Activated T-cell treated with anti-CD3 and anti-CD28 coated beads, Interleukin-2, amount 50 U/mL, for 24 hours (primary cell): ENCODE results near the gene RECK.

Experiments used
- DNase-seq: peaks from one replicate; pipeline ENCODE4 v3.0.0-alpha.2; 2020
- H3K27ac Mint-ChIP-seq: 2 replicates; pipeline ENCODE4 v1.8.0; 2020; ENCODE audit warnings: mild to moderate bottlenecking, mixed read lengths
- H3K27me3 Mint-ChIP-seq: 2 replicates; pipeline ENCODE4 v1.8.0; 2020; ENCODE audit warnings: mixed read lengths
- H3K36me3 Mint-ChIP-seq: 2 replicates; pipeline ENCODE4 v1.8.0; 2020; ENCODE audit warnings: low read depth, mixed read lengths
- H3K4me1 Mint-ChIP-seq: 2 replicates; pipeline ENCODE4 v1.8.0; 2020; ENCODE audit warnings: low read depth, mixed read lengths
- H3K4me3 Mint-ChIP-seq: 2 replicates; pipeline ENCODE4 v1.8.0; 2020; ENCODE audit warnings: mild to moderate bottlenecking, moderate library complexity, mixed read lengths
- H3K9me3 Mint-ChIP-seq: 2 replicates; pipeline ENCODE4 v1.8.0; 2020; ENCODE audit warnings: mixed read lengths

Gene RECK

DNA sequence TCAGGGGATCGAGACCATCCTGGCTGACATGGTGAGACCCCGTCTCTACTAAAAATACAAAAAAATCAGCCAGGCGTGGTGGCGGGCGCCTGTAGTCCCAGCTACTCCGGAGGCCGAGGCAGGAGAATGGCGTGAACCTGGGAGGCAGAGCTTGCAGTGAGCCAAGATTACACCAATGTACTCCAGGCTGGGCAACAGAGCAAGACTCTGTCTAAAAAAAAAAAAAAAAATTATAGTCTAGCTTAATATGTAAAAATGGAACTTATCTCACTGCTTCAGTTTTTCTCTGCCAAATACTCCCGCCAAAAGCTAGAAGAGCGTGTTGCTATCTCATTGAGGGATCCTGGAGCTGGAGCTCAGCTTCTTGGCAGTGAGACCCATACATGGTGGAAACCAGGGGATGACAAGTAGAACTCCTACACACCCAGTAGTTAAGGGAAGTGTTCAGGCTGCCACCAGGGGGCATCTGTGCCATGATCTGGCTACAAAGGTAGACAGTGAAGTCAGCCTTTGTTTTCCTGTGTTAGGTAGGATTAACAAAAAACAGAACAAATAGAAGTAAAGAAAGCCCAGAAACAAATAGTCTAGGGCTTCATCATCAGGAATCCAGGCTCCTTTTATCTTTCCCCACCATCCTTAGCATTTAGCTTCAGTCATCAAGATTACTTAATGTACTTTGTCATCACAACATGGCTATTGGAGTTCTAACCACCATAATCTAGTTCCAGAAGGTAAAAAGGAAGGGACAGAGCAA, 66.2 kb downstream of the RECK start:
- H3K9me3 Mint-ChIP-seq = no peaks in the 10 kb centered on the region
- peak overlapping the region; percentile 4 for H3K27ac Mint-ChIP-seq
- H3K4me1 Mint-ChIP-seq = peaks cover 8% of the 10 kb centered on the region
- no peaks in the 10 kb centered on the region for H3K27me3 Mint-ChIP-seq
- DNase-seq = peak; percentile 88
- no peak overlapping the region for H3K4me3 Mint-ChIP-seq
- no peaks in the 10 kb centered on the region for H3K36me3 Mint-ChIP-seq

DNA sequence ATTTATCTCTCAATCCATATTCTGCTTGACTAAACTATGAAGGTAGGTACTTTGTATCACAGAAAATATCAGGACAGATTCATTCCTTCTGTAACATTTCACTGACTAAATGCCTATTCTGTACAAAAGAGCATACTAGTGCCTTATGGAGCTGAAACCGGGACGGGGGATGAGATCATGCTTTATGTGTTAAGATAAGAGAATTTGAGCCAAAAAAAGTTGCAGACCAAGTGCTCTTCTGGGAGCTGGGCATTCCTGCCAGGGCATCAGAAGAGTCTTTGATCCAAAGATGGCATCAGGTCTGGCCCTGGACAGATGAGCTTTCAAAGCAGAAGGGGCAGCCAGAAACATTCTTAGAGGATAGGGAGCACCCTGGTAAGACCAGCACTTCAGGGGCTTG, 72.4 kb downstream of the RECK start:
- Mint-ChIP-seq H3K27ac (no peak overlapping the region), H3K4me1 (peaks cover 8% of the 10 kb centered on the region), H3K9me3 (no peaks in the 10 kb centered on the region), H3K4me3 (no peak overlapping the region), H3K36me3 (peaks cover 3% of the 10 kb centered on the region), H3K27me3 (no peaks in the 10 kb centered on the region)
- no peak for DNase-seq

DNA sequence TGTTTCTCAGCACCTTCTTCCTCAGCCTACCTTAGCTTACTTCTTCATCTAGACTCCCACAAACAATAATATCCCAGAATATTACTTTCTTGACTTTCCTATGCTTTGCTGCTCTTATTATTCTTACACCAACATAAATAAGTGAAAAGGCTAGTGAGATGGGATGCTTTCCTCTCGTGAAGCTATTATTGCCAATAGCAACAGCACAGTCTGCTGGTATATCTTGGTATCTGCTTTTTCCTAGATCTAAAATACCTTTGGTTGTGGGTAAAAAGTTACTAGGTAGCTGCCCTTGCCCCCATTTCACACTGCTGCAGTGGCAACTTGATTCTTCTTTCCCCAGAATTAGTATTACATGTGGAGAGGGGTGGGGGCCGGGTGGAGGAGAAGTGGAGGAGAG, 73.7 kb downstream of the RECK start:
- H3K9me3 Mint-ChIP-seq = no peaks in the 10 kb centered on the region
- no peak for DNase-seq
- H3K36me3 Mint-ChIP-seq = peaks cover 3% of the 10 kb centered on the region
- no peak overlapping the region for H3K4me3 Mint-ChIP-seq
- no peaks in the 10 kb centered on the region for H3K27me3 Mint-ChIP-seq
- no peak overlapping the region for H3K27ac Mint-ChIP-seq
- peaks cover 8% of the 10 kb centered on the region for H3K4me1 Mint-ChIP-seq

DNA sequence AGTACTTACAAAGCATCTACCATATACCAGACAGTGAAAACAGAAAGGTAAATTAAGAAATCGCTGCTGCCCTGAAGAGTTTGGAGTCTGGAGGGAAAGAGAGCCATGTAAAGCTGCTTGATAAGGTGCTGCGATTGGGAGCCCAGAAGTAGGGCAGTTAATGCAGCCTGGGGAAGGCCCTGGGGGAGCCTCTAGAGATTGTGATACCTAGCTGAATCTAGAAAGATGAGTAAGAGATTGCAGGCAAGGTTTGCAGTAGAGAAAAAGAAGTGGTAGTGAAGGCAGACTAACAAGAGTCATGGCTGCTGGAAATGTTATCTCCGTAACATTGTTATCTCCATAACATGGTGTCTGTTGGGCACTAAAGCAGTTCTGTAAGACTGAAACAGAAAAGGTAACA, 75.8 kb downstream of the RECK start:
- no peak for DNase-seq
- Mint-ChIP-seq H3K27ac (no peak overlapping the region), H3K4me1 (peaks cover 8% of the 10 kb centered on the region), H3K9me3 (no peaks in the 10 kb centered on the region), H3K4me3 (no peak overlapping the region), H3K36me3 (peaks cover 7% of the 10 kb centered on the region), H3K27me3 (no peaks in the 10 kb centered on the region)

DNA sequence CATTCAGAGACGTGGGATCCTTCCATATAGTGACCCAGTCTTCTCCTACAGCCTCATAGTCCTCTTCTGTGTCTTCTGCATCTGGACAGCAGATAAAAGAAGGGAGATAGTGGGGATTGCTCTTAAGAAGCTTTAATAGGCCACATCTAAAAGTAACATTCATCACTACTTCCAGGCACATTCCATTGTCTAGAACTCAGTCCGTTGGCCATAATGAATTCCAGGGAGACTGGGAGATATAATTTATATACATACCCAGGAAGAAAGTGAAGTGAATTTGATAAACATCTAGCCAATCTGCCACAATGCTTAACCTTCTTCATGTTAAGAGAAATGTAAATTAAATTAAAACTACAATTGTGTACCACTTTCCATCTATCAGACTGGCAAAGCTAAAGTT, 77.3 kb downstream of the RECK start:
- Mint-ChIP-seq H3K36me3 (peaks cover 10% of the 10 kb centered on the region), H3K4me1 (peaks cover 1% of the 10 kb centered on the region), H3K4me3 (no peak overlapping the region), H3K9me3 (no peaks in the 10 kb centered on the region), H3K27me3 (no peaks in the 10 kb centered on the region), H3K27ac (no peak overlapping the region)
- no peak for DNase-seq

DNA sequence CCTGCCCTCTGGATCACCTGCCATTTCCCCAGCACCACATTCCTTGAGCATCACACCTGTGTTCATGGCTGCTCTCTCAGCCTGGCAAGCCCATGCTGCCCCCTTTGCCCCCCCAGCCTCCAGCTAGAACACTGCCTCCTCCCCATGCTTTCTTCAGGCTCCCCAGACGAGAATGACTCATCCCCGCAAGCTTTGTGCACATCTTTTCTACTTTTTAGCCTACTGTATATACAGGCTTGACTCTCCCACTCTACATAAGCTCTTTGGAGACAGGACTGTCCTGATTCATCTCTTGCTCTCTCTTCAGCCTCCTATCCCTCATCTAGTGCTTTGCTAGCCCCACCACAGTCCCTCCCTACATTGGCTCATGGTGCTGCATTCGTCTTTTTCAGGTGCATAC, 79.9 kb downstream of the RECK start:
- Mint-ChIP-seq H3K9me3 (no peaks in the 10 kb centered on the region), H3K4me1 (peaks cover 1% of the 10 kb centered on the region), H3K4me3 (no peak overlapping the region), H3K36me3 (peaks cover 7% of the 10 kb centered on the region), H3K27ac (no peak overlapping the region), H3K27me3 (no peaks in the 10 kb centered on the region)
- DNase-seq = no peak

DNA sequence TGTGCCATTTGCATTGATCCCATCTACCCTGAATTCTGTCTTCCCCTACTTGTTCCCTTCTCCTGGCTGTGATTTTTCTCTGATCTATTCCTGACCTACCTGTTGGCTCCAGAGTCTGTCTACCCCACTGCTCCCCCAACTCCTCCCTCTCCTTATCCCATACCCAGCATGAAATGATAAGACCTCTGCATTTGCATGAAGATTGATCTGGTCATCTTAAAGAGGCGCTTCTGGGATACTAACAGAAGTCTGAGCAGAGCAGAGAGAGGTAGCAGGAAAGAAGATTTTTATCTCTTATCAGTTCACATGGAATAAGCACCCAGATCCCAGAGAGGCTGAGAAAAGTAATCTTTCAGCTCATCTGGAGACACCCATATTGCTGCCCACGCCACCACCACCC, 81.5 kb downstream of the RECK start:
- H3K4me3 Mint-ChIP-seq = no peak overlapping the region
- H3K27ac Mint-ChIP-seq = no peak overlapping the region
- H3K36me3 Mint-ChIP-seq = peaks cover 10% of the 10 kb centered on the region
- no peak for DNase-seq
- H3K27me3 Mint-ChIP-seq = no peaks in the 10 kb centered on the region
- no peaks in the 10 kb centered on the region for H3K4me1 Mint-ChIP-seq
- H3K9me3 Mint-ChIP-seq = no peaks in the 10 kb centered on the region

DNA sequence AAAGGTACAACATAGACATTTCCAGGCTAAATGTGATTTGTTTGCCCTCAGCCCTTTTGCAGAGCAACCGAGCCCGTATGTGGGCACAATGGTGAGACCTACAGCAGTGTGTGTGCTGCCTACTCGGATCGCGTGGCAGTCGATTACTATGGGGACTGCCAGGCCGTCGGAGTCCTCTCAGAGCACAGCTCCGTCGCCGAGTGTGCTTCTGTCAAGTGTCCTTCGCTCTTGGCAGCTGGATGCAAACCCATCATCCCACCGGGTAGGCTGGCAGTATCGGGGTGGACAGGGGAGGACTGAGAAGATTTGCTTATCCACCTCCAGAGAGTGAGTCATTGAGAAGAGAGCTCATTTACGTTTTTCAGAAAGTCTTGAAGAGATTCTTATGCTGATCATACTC, 82.0 kb downstream of the RECK start:
- Mint-ChIP-seq H3K27ac (no peak overlapping the region), H3K9me3 (no peaks in the 10 kb centered on the region), H3K36me3 (peaks cover 10% of the 10 kb centered on the region), H3K4me1 (no peaks in the 10 kb centered on the region), H3K27me3 (no peaks in the 10 kb centered on the region), H3K4me3 (no peak overlapping the region)
- DNase-seq = no peak

DNA sequence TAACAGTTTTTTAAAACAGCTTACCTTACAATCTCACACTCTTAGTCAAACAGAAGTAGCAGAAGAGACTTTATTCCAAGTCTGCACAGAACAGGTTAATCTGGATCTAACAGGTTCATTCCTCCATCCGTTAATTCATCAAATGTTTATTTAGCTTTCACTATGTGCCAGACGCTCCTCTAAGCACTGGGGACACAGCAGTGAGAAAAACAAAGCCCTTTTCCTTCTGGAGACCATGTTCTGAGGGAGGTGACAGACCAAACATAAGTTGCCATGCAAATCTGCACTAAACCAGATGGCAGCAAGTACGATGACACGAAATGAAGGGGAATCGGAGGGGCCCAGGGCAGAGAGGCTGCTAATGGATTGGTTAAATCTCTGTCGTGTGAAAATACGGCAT, 82.8 kb downstream of the RECK start:
- H3K27me3 Mint-ChIP-seq = no peaks in the 10 kb centered on the region
- H3K36me3 Mint-ChIP-seq = peaks cover 10% of the 10 kb centered on the region
- DNase-seq = no peak
- no peak overlapping the region for H3K27ac Mint-ChIP-seq
- no peaks in the 10 kb centered on the region for H3K4me1 Mint-ChIP-seq
- H3K9me3 Mint-ChIP-seq = no peaks in the 10 kb centered on the region
- H3K4me3 Mint-ChIP-seq = no peak overlapping the region

DNA sequence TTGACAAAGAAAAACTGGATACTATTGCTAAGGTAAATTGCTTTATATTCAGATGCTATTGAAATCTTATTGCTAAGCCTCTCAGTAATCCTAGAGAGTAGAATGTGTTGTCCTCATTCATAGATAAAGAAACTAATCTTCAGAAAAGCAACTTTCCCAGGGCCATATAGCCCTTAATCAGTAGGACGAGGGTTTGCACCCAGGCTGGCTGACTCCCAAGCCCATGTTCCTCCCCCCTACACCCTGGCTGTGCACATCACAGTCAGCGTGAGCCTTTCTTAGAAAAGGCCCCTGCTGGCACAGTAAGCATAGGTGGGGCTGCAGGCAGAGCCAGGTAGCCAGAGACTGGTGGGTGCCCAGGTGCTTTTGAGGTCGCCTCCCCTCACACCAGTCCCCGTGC, 84.0 kb downstream of the RECK start:
- Mint-ChIP-seq H3K4me3 (no peak overlapping the region), H3K27ac (no peak overlapping the region), H3K36me3 (peaks cover 10% of the 10 kb centered on the region), H3K27me3 (no peaks in the 10 kb centered on the region), H3K9me3 (no peaks in the 10 kb centered on the region), H3K4me1 (peaks cover 7% of the 10 kb centered on the region)
- DNase-seq = no peak

DNA sequence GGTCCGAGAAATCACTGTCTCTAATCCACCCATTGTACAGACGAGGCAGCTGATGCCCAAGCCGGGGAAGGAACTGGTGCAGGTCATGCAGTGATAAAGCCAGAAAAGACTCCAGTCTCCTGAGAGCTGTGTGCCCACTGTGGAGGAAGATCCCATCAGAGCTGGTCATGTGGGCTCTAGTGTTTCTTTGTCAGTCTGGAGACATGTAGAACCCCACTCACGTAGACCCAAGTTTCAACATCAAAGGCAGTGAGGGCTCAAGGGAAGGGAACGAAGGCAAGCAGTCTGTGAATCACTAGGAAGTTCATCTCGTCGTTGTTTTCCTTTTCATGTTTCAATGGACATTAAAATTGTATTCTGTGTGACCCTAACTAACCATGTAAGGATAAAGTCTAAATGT, 85.3 kb downstream of the RECK start:
- no peak for DNase-seq
- no peak overlapping the region for H3K27ac Mint-ChIP-seq
- peaks cover 12% of the 10 kb centered on the region for H3K4me1 Mint-ChIP-seq
- H3K36me3 Mint-ChIP-seq = peaks cover 10% of the 10 kb centered on the region
- H3K27me3 Mint-ChIP-seq = no peaks in the 10 kb centered on the region
- H3K4me3 Mint-ChIP-seq = no peak overlapping the region
- no peaks in the 10 kb centered on the region for H3K9me3 Mint-ChIP-seq

DNA sequence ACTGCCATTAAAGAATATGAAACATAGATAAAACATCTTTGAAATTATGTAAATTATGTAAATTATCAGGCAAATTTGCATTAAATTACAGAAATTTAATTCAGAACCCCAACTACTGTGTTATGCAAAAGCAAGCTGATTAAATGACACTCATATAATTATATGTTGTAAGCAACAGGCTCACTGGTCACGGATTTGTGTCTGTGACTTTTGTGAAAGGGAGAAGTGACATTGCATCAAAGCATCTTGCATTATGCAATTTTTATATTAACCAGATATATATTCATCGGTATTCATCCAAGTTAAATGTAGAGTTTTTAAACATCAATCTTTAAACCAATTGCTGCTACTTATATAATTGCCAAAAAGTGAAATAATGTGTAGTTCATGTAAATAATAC, 86.8 kb downstream of the RECK start:
- Mint-ChIP-seq H3K4me1 (peaks cover 24% of the 10 kb centered on the region), H3K9me3 (no peaks in the 10 kb centered on the region), H3K27me3 (no peaks in the 10 kb centered on the region), H3K4me3 (no peak overlapping the region), H3K27ac (no peak overlapping the region), H3K36me3 (peaks cover 4% of the 10 kb centered on the region)
- DNase-seq = no peak

DNA sequence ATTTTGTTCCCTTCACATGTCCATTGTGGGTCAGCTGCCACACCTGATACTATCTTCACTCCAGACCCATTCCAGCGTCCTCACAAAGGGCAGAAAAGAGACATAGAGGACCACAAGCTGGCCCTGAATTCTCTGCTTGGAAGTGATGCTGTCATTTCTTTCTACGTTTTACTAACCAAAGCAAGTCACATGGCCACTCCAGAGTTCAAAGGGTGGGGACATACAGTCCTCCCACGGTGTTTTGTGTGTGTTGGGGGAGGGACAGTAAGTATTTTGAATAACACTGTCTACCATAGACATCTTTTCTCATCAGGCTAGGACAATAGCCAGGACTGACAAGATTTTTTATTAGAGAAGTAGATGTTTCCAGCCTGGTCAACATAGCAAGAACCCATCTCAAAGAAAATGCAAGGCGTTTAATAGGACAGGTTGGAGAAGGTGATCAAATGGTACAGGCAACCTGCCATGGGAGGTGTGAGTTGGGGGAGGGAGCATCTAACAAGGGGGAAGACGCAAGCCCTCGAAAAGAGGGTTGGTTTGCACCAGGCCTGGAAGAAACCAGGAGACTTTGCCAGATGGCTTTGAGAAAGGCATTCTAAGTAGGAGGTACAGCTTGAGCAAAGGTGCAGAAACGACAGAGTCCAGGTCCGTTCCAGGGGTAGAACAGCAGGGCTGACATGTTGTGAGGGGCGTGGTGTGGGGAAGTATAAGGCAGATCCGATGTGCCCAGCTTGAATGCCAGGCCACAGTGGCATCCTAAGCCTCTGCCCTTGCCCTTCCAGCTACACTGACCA, 88.5 kb downstream of the RECK start:
- DNase-seq = no peak
- H3K9me3 Mint-ChIP-seq = no peaks in the 10 kb centered on the region
- H3K36me3 Mint-ChIP-seq = peaks cover 4% of the 10 kb centered on the region
- H3K27ac Mint-ChIP-seq = peak overlapping the region; percentile 6
- H3K4me3 Mint-ChIP-seq = no peak overlapping the region
- no peaks in the 10 kb centered on the region for H3K27me3 Mint-ChIP-seq
- H3K4me1 Mint-ChIP-seq = peaks cover 24% of the 10 kb centered on the region

DNA sequence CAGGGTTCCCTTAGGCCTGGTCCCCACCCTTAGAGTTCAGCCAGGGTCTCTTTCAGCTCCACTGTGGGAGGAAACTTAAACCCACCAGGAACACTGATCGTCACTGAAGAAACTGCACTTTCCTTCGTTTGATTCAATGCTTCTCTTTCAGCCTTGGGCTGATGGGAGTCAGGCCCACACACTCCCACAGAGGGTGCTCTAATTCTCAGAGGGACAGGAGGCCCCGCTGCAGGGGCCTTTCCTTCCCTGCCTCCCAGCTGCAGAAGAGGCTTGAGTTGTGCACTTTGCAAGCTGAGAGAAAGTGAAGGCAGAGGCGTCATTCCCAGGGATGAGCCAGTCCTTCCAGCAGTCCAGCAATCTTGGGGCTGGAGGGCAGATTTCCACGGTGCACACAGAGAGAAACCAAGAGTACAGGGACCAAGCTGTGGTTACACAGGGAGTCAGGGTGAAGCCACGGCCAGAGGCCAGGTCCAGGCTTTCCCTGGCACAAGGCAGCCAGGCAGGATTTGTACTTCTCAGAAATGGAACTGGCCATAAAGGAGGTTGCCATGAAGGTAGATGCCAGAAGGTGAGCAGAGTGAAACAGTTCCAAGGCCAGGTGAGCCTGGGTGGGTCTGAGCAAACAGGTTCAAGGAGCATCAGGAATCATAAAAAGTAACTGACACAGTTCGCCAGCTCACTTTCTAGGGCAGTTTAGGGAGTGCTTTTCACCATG, 89.5 kb downstream of the RECK start:
- DNase-seq = no peak
- Mint-ChIP-seq H3K4me1 (peaks cover 24% of the 10 kb centered on the region), H3K27ac (no peak overlapping the region), H3K27me3 (no peaks in the 10 kb centered on the region), H3K4me3 (no peak overlapping the region), H3K36me3 (peaks cover 4% of the 10 kb centered on the region), H3K9me3 (no peaks in the 10 kb centered on the region)
